GM18508 (cell line): ENCODE measurements around the gene HIP1R.
"Not testable (repeated sequence)": the region's sequence is repeated elsewhere in the genome, so short reads cannot be mapped to it uniquely, and the experiment has no call there.

ENCODE experiments used
- ATAC-seq: cut with Tn5 transposase; IDR thresholded peaks from one replicate; pipeline ENCODE4 v1.9.1; 2021; ENCODE audit warnings: moderate number of reproducible peaks; ENCODE audit not compliant: insufficient read depth, unreplicated experiment

The HIP1R gene

GRCh38 chr12:122871851-122872780 is 36.9 kb downstream of the HIP1R start:
- ATAC-seq, result no peak

- no peak for ATAC-seq
These were observed 37.6 kb downstream of the HIP1R start for GRCh38 chr12:122872815-122873361.

- ATAC-seq, result no peak
These were observed 38.3 kb downstream of the HIP1R start for GRCh38 chr12:122873540-122873939.

- no peak for ATAC-seq
These were observed 38.8 kb downstream of the HIP1R start for GRCh38 chr12:122874081-122874480.

- ATAC-seq, result peak; percentile 42
These were observed 40.4 kb downstream of the HIP1R start for GRCh38 chr12:122875590-122876220.

- ATAC-seq, result not testable (repeated sequence)
These were observed 41.0 kb downstream of the HIP1R start for GRCh38 chr12:122876281-122876680.

GRCh38 chr12:122876731-122877130 is 41.5 kb downstream of the HIP1R start:
- no peak for ATAC-seq

- no peak for ATAC-seq
These were observed 43.7 kb downstream of the HIP1R start for GRCh38 chr12:122878780-122879612.

- no peak for ATAC-seq
These were observed 45.0 kb downstream of the HIP1R start for GRCh38 chr12:122880155-122880667.

GRCh38 chr12:122880668-122881067 is 45.4 kb downstream of the HIP1R start:
- ATAC-seq, result no peak

- no peak for ATAC-seq
These were observed 47.8 kb downstream of the HIP1R start for GRCh38 chr12:122882908-122883558.

GRCh38 chr12:122884091-122884826 is 49.0 kb downstream of the HIP1R start:
- ATAC-seq, result no peak

GRCh38 chr12:122884860-122885259 is 49.6 kb downstream of the HIP1R start:
- ATAC-seq, result no peak

GRCh38 chr12:122886161-122886560 is 50.9 kb downstream of the HIP1R start:
- ATAC-seq, result no peak

- peak; percentile 40 for ATAC-seq
These were observed 51.9 kb downstream of the HIP1R start for GRCh38 chr12:122886851-122887818.

GRCh38 chr12:122887819-122888212 is 52.6 kb downstream of the HIP1R start:
- no peak for ATAC-seq

GRCh38 chr12:122888232-122888752 is 53.0 kb downstream of the HIP1R start:
- ATAC-seq, result no peak
